Activated CD4-positive, alpha-beta T cell treated with anti-CD3 and anti-CD28 coated beads for 36 hours (primary cell): ENCODE measurements around the gene CDS2. TPM values are rescaled to one million over a fixed set of nuclear protein-coding genes. Genes with fewer than 3 reads are reported as not detected.

ENCODE experiments used
- ATAC-seq: fragments of 200-7000 bp; cut with Tn5 transposase; one replicate; pipeline ENCODE4 v1.10.0; 2021; ENCODE audit warnings: mild to moderate bottlenecking, moderate library complexity
- CTCF ChIA-PET: fragments of 350-600 bp; sonication (Branson Sonifier 250); formaldehyde crosslinking; loops from one replicate; lab custom pipeline; 2021; ENCODE audit warnings: antibody characterized with exemption; lab: Charles Lee
- POLR2A ChIA-PET: fragments of 350-600 bp; sonication (Branson Sonifier 250); formaldehyde crosslinking; loops from one replicate; lab custom pipeline; 2021; ENCODE audit warnings: antibody characterized with exemption, inconsistent platforms; lab: Charles Lee
- DNase-seq: peaks from one replicate; pipeline ENCODE4 v3.0.0-alpha.2; 2020
- H3K27ac Mint-ChIP-seq: one replicate; pipeline ENCODE4 v1.8.0; 2021; ENCODE audit warnings: mixed read lengths
- H3K27me3 Mint-ChIP-seq: one replicate; pipeline ENCODE4 v1.8.0; 2021; ENCODE audit warnings: mixed read lengths
- H3K36me3 Mint-ChIP-seq: one replicate; pipeline ENCODE4 v1.8.0; 2021; ENCODE audit warnings: low read depth, mixed read lengths
- H3K4me1 Mint-ChIP-seq: one replicate; pipeline ENCODE4 v1.8.0; 2021; ENCODE audit warnings: mixed read lengths
- H3K4me3 Mint-ChIP-seq: one replicate; pipeline ENCODE4 v1.8.0; 2021; ENCODE audit warnings: mild to moderate bottlenecking, moderate library complexity, mixed read lengths
- H3K9me3 Mint-ChIP-seq: one replicate; pipeline ENCODE4 v1.8.0; 2021; ENCODE audit warnings: low read depth, mixed read lengths
- intact Hi-C, 2 experiments: fragments of 100-400 bp; cut with DNase I in 1 of 2; cut with micrococcal nuclease in 1 of 2; formaldehyde crosslinking; loops; one replicate each; pipeline versions ENCODE4 v1.14.2 to v1.15.1; 2022 to 2024; cut with DNase I, micrococcal nuclease
- total RNA-seq, 2 experiments: library from RNA; stranded (reverse); gene quantifications; one replicate each; pipeline ENCODE4 v1.2.3, GENCODE V29; 2021

Gene CDS2
- total RNA-seq, 2 experiments from 2014 or later = 34.3 to 41.3 TPM

GRCh38 chr20:5164645-5165625, 38.1 kb downstream of the CDS2 start:
- Mint-ChIP-seq H3K27ac (no peak overlapping the region), H3K27me3 (no peaks in the 10 kb centered on the region), H3K9me3 (no peaks in the 10 kb centered on the region), H3K36me3 (peaks cover 3% of the 10 kb centered on the region), H3K4me1 (peaks cover 71% of the 10 kb centered on the region), H3K4me3 (no peak overlapping the region)
- ChIA-PET POLR2A (interaction anchor here (0.6 kb wide), 1 partner anchor 91 kb away, joined by 6 read pairs; no protein-coding TSS in a partner anchor), CTCF (interaction anchor here (1.0 to 2.3 kb wide), 2 partner anchors 39 to 449 kb away, joined by 4 to 7 read pairs; partner anchors contain the start of gene CDS2)
- intact Hi-C loops = no loop called here
- DNase-seq = no peak
- no peak for ATAC-seq

- Mint-ChIP-seq H3K27me3 (no peaks in the 10 kb centered on the region), H3K27ac (peak overlapping the region; percentile 59), H3K9me3 (no peaks in the 10 kb centered on the region), H3K36me3 (peaks cover 2% of the 10 kb centered on the region), H3K4me3 (no peak overlapping the region), H3K4me1 (peaks cover 68% of the 10 kb centered on the region)
- ATAC-seq (peak; percentile 51), DNase-seq (no peak)
- intact Hi-C loops = no loop called here
- POLR2A ChIA-PET = no interaction called here
- CTCF ChIA-PET = interaction anchor here (0.7 to 1.9 kb wide), 6 partner anchors 14 to 43 kb away, joined by 3 to 10 read pairs (median 3); no protein-coding TSS in a partner anchor
These were observed 42.0 kb downstream of the CDS2 start for GRCh38 chr20:5168651-5169396.

- intact Hi-C loops = no loop called here
- Mint-ChIP-seq H3K27me3 (no peaks in the 10 kb centered on the region), H3K36me3 (peaks cover 4% of the 10 kb centered on the region), H3K27ac (no peak overlapping the region), H3K9me3 (no peaks in the 10 kb centered on the region), H3K4me3 (no peak overlapping the region), H3K4me1 (peaks cover 60% of the 10 kb centered on the region)
- no peak for DNase-seq
- ChIA-PET POLR2A (no interaction called here), CTCF (interaction anchor here (1.9 kb wide), 1 partner anchor 16 kb away, joined by 10 read pairs; no protein-coding TSS in a partner anchor)
- no peak for ATAC-seq
These were observed 43.5 kb downstream of the CDS2 start for GRCh38 chr20:5170341-5170740.

GRCh38 chr20:5171064-5171789, 44.4 kb downstream of the CDS2 start:
- POLR2A ChIA-PET = interaction anchor here (0.5 kb wide), 1 partner anchor 21 kb away, joined by 3 read pairs; no protein-coding TSS in a partner anchor
- no peak overlapping the region for H3K27ac Mint-ChIP-seq
- H3K9me3 Mint-ChIP-seq = no peaks in the 10 kb centered on the region
- H3K36me3 Mint-ChIP-seq = peaks cover 4% of the 10 kb centered on the region
- no peak overlapping the region for H3K4me3 Mint-ChIP-seq
- no peak for ATAC-seq
- intact Hi-C loops = no loop called here
- H3K4me1 Mint-ChIP-seq = peaks cover 51% of the 10 kb centered on the region
- H3K27me3 Mint-ChIP-seq = no peaks in the 10 kb centered on the region
- no peak for DNase-seq
- CTCF ChIA-PET = interaction anchor here (0.6 to 0.7 kb wide), 2 partner anchors 16 to 30 kb away, joined by 3 read pairs; no protein-coding TSS in a partner anchor

GRCh38 chr20:5171790-5172164, 45.0 kb downstream of the CDS2 start:
- H3K36me3 Mint-ChIP-seq = peaks cover 10% of the 10 kb centered on the region
- CTCF ChIA-PET = interaction anchor here (0.7 kb wide), 1 partner anchor 29 kb away, joined by 3 read pairs; no protein-coding TSS in a partner anchor
- POLR2A ChIA-PET = no interaction called here
- no peaks in the 10 kb centered on the region for H3K27me3 Mint-ChIP-seq
- no peaks in the 10 kb centered on the region for H3K9me3 Mint-ChIP-seq
- no peak for ATAC-seq
- no peak overlapping the region for H3K27ac Mint-ChIP-seq
- H3K4me1 Mint-ChIP-seq = peaks cover 46% of the 10 kb centered on the region
- intact Hi-C loops = no loop called here
- DNase-seq = no peak
- H3K4me3 Mint-ChIP-seq = no peak overlapping the region

GRCh38 chr20:5172167-5172601, 45.4 kb downstream of the CDS2 start:
- Mint-ChIP-seq H3K27ac (no peak overlapping the region), H3K36me3 (peaks cover 10% of the 10 kb centered on the region), H3K4me3 (no peak overlapping the region), H3K9me3 (no peaks in the 10 kb centered on the region), H3K4me1 (peaks cover 42% of the 10 kb centered on the region), H3K27me3 (no peaks in the 10 kb centered on the region)
- POLR2A ChIA-PET = no interaction called here
- ATAC-seq = no peak
- DNase-seq = no peak
- intact Hi-C loops = no loop called here
- CTCF ChIA-PET = no interaction called here

- peaks cover 34% of the 10 kb centered on the region for H3K4me1 Mint-ChIP-seq
- ChIA-PET POLR2A (no interaction called here), CTCF (no interaction called here)
- intact Hi-C loops = no loop called here
- peaks cover 10% of the 10 kb centered on the region for H3K36me3 Mint-ChIP-seq
- H3K27me3 Mint-ChIP-seq = no peaks in the 10 kb centered on the region
- ATAC-seq (no peak), DNase-seq (no peak)
- no peaks in the 10 kb centered on the region for H3K9me3 Mint-ChIP-seq
- no peak overlapping the region for H3K4me3 Mint-ChIP-seq
- H3K27ac Mint-ChIP-seq = no peak overlapping the region
These were observed 46.2 kb downstream of the CDS2 start for GRCh38 chr20:5172903-5173463.

GRCh38 chr20:5173751-5174150, 46.9 kb downstream of the CDS2 start:
- ChIA-PET POLR2A (no interaction called here), CTCF (interaction anchor here (0.8 to 1.5 kb wide), 2 partner anchors 19 to 60 kb away, joined by 3 to 8 read pairs; no protein-coding TSS in a partner anchor)
- H3K36me3 Mint-ChIP-seq = peaks cover 12% of the 10 kb centered on the region
- no peak for DNase-seq
- no peak overlapping the region for H3K4me3 Mint-ChIP-seq
- H3K9me3 Mint-ChIP-seq = no peaks in the 10 kb centered on the region
- no peak overlapping the region for H3K27ac Mint-ChIP-seq
- H3K4me1 Mint-ChIP-seq = peaks cover 26% of the 10 kb centered on the region
- intact Hi-C loops = no loop called here
- no peak for ATAC-seq
- no peaks in the 10 kb centered on the region for H3K27me3 Mint-ChIP-seq

- ATAC-seq (no peak), DNase-seq (no peak)
- Mint-ChIP-seq H3K4me1 (peaks cover 2% of the 10 kb centered on the region), H3K4me3 (no peak overlapping the region), H3K36me3 (peaks cover 12% of the 10 kb centered on the region), H3K9me3 (no peaks in the 10 kb centered on the region), H3K27ac (no peak overlapping the region), H3K27me3 (no peaks in the 10 kb centered on the region)
- CTCF ChIA-PET = no interaction called here
- intact Hi-C loops = no loop called here
- POLR2A ChIA-PET = no interaction called here
These were observed 50.3 kb downstream of the CDS2 start for GRCh38 chr20:5177071-5177470.

GRCh38 chr20:5178046-5178445, 51.2 kb downstream of the CDS2 start:
- Mint-ChIP-seq H3K27ac (no peak overlapping the region), H3K4me1 (no peaks in the 10 kb centered on the region), H3K9me3 (no peaks in the 10 kb centered on the region), H3K27me3 (no peaks in the 10 kb centered on the region), H3K4me3 (no peak overlapping the region), H3K36me3 (peaks cover 15% of the 10 kb centered on the region)
- intact Hi-C loops = no loop called here
- CTCF ChIA-PET = interaction anchor here (0.8 kb wide), 1 partner anchor 49 kb away, joined by 4 read pairs; no protein-coding TSS in a partner anchor
- DNase-seq (no peak), ATAC-seq (no peak)
- POLR2A ChIA-PET = no interaction called here
